Right ventricle myocardium inferior (tissue), 1 donor: ENCODE measurements around the gene PHF1. TPM values are rescaled to one million over a fixed set of nuclear protein-coding genes. Genes with fewer than 3 reads are reported as not detected.

Experiments
- microRNA-seq: library from miRNA; unstranded; fragments of <30 nt; microRNA quantifications from one replicate; pipeline ENCODE4 v1.2.0, GENCODE V29; 2020
- total RNA-seq: library from RNA; stranded (reverse); fragmentation: NEBNext Ultra II Directional; extraction: Animal tissue kit (Norgen Biotek cat#: 25700); gene quantifications from one replicate; pipeline ENCODE4 v1.2.1, GENCODE V29; 2021
- donor health status: DM: no; HTN: yes; CAD: no; lungs with severe emphysema.

The PHF1 gene
- total RNA-seq, 1 donor from 2014 or later = 43.5 TPM

Small RNA genes lying within 50 kb of the gene (microRNA-seq; reads per million reads assigned to microRNA genes)
- gene MIR5004 = not detected

Other genes starting within 250 kb of the PHF1 start
- 1.1 TPM for gene COL11A2, start 218.5 kb upstream of the PHF1 start, total RNA-seq
- gene RXRB, start 210.3 kb upstream of the PHF1 start, total RNA-seq = 39.3 TPM
- gene SLC39A7, start 210.1 kb upstream of the PHF1 start, total RNA-seq = 55.4 TPM
- 25.0 TPM for gene HSD17B8, start 206.4 kb upstream of the PHF1 start, total RNA-seq
- 27.7 TPM for gene RING1, start 202.5 kb upstream of the PHF1 start, total RNA-seq
- gene VPS52, start 139.1 kb upstream of the PHF1 start, total RNA-seq = 31.4 TPM
- 1,075 TPM for gene RPS18, start 138.9 kb upstream of the PHF1 start, total RNA-seq
- gene B3GALT4, start 133.9 kb upstream of the PHF1 start, total RNA-seq = 8.5 TPM
- gene WDR46, start 121.8 kb upstream of the PHF1 start, total RNA-seq = 15.9 TPM
- gene PFDN6, start 121.4 kb upstream of the PHF1 start, total RNA-seq = 57.8 TPM
- gene RGL2, start 112.1 kb upstream of the PHF1 start, total RNA-seq = 64.5 TPM
- gene TAPBP, start 96.9 kb upstream of the PHF1 start, total RNA-seq = 82.3 TPM
- 10.8 TPM for gene ZBTB22, start 93.3 kb upstream of the PHF1 start, total RNA-seq
- 22.4 TPM for gene DAXX, start 88.1 kb upstream of the PHF1 start, total RNA-seq
- gene KIFC1, start 19.2 kb upstream of the PHF1 start, total RNA-seq = 1.3 TPM
- 107 TPM for gene CUTA, start 7.1 kb downstream of the PHF1 start, total RNA-seq
- gene SYNGAP1, start 9.1 kb downstream of the PHF1 start, total RNA-seq = 5.2 TPM
- 4.1 TPM for gene ZBTB9, start 43.6 kb downstream of the PHF1 start, total RNA-seq
- gene BAK1, start 169.3 kb downstream of the PHF1 start, total RNA-seq = 25.4 TPM
- gene ITPR3, start 210.3 kb downstream of the PHF1 start, total RNA-seq = 8.0 TPM